Stimulated activated CD8-positive, alpha-beta memory T cell treated with anti-CD3 and anti-CD28 coated beads, Interleukin-12 subunit alpha, Interleukin-12 subunit beta, amount 100 ng/mL, for 24 hours (primary cell): ENCODE results near the gene DHCR24.

Source experiments
- DNase-seq: peaks from one replicate; pipeline ENCODE4 v3.0.0-alpha.2; 2020; ENCODE audit errors: extremely low read depth

Gene DHCR24

GRCh38 chr1:54846301-54846700 is 40.7 kb downstream of the DHCR24 start:
- DNase-seq = no peak

GRCh38 chr1:54845772-54846171 is 41.2 kb downstream of the DHCR24 start:
- DNase-seq = no peak

- no peak for DNase-seq
Measured at GRCh38 chr1:54844564-54844963, 42.4 kb downstream of the DHCR24 start.

- no peak for DNase-seq
Measured at GRCh38 chr1:54843449-54843848, 43.5 kb downstream of the DHCR24 start.

- DNase-seq = no peak
Measured at GRCh38 chr1:54842963-54843362, 44.0 kb downstream of the DHCR24 start.

- no peak for DNase-seq
Measured at GRCh38 chr1:54842206-54842915, 44.6 kb downstream of the DHCR24 start.

GRCh38 chr1:54839824-54840223 is 47.2 kb downstream of the DHCR24 start:
- no peak for DNase-seq

- no peak for DNase-seq
Measured at GRCh38 chr1:54838565-54839180, 48.3 kb downstream of the DHCR24 start.

- DNase-seq = no peak
Measured at GRCh38 chr1:54837002-54837853, 49.8 kb downstream of the DHCR24 start.

GRCh38 chr1:54836594-54836993 is 50.4 kb downstream of the DHCR24 start:
- DNase-seq = no peak

GRCh38 chr1:54835970-54836369 is 51.0 kb downstream of the DHCR24 start:
- no peak for DNase-seq

- DNase-seq = no peak
Measured at GRCh38 chr1:54835131-54835898, 51.7 kb downstream of the DHCR24 start.

GRCh38 chr1:54834007-54834541 is 52.9 kb downstream of the DHCR24 start:
- no peak for DNase-seq

GRCh38 chr1:54833121-54833520 is 53.9 kb downstream of the DHCR24 start:
- DNase-seq = no peak

- DNase-seq = no peak
Measured at GRCh38 chr1:54826226-54826816, 60.7 kb downstream of the DHCR24 start.

GRCh38 chr1:54825696-54826095 is 61.3 kb downstream of the DHCR24 start:
- DNase-seq = no peak

- no peak for DNase-seq
Measured at GRCh38 chr1:54823670-54824069, 63.3 kb downstream of the DHCR24 start.

GRCh38 chr1:54819733-54820132 is 67.3 kb downstream of the DHCR24 start:
- no peak for DNase-seq

GRCh38 chr1:54819195-54819536 is 67.8 kb downstream of the DHCR24 start:
- DNase-seq = no peak

GRCh38 chr1:54818461-54819194 is 68.4 kb downstream of the DHCR24 start:
- no peak for DNase-seq

GRCh38 chr1:54816951-54817350 is 70.0 kb downstream of the DHCR24 start:
- DNase-seq = no peak
